Iris pigment epithelial cell (primary cell): ENCODE results near the gene UBE2G2.

Experiments
- DNase-seq: peaks from one replicate; pipeline ENCODE4 v3.0.0-alpha.2; 2011; ENCODE audit warnings: low read depth

The UBE2G2 gene

GRCh38 chr21:44785620-44786335 lies 15.8 kb downstream of the UBE2G2 start:
- DNase-seq, result peak; percentile 78

- DNase-seq, result no peak
Observed at GRCh38 chr21:44784810-44785209, 16.8 kb downstream of the UBE2G2 start.

- no peak for DNase-seq
Observed at GRCh38 chr21:44783020-44783696, 18.5 kb downstream of the UBE2G2 start.

- DNase-seq, result no peak
Observed at GRCh38 chr21:44780767-44781459, 20.7 kb downstream of the UBE2G2 start.

- no peak for DNase-seq
Observed at GRCh38 chr21:44780137-44780502, 21.5 kb downstream of the UBE2G2 start.

- no peak for DNase-seq
Observed at GRCh38 chr21:44779417-44780136, 22.0 kb downstream of the UBE2G2 start.

GRCh38 chr21:44778983-44779382 lies 22.6 kb downstream of the UBE2G2 start:
- no peak for DNase-seq

GRCh38 chr21:44778499-44778911 lies 23.1 kb downstream of the UBE2G2 start:
- DNase-seq, result no peak

- DNase-seq, result no peak
Observed at GRCh38 chr21:44778094-44778493, 23.5 kb downstream of the UBE2G2 start.

GRCh38 chr21:44774972-44775371 lies 26.6 kb downstream of the UBE2G2 start:
- DNase-seq, result no peak

- DNase-seq, result no peak
Observed at GRCh38 chr21:44773291-44773932, 28.2 kb downstream of the UBE2G2 start.

GRCh38 chr21:44771896-44772525 lies 29.6 kb downstream of the UBE2G2 start:
- no peak for DNase-seq

- no peak for DNase-seq
Observed at GRCh38 chr21:44767834-44768831, 33.5 kb downstream of the UBE2G2 start.

- no peak for DNase-seq
Observed at GRCh38 chr21:44766818-44767354, 34.7 kb downstream of the UBE2G2 start.

- DNase-seq, result no peak
Observed at GRCh38 chr21:44766014-44766817, 35.4 kb downstream of the UBE2G2 start.

GRCh38 chr21:44765231-44766013 lies 36.2 kb downstream of the UBE2G2 start:
- peak; percentile 38 for DNase-seq

- DNase-seq, result no peak
Observed at GRCh38 chr21:44764319-44765230, 37.0 kb downstream of the UBE2G2 start.
